Measurements from ENCODE around the gene APOC1.

APOC1 gene

DNA sequence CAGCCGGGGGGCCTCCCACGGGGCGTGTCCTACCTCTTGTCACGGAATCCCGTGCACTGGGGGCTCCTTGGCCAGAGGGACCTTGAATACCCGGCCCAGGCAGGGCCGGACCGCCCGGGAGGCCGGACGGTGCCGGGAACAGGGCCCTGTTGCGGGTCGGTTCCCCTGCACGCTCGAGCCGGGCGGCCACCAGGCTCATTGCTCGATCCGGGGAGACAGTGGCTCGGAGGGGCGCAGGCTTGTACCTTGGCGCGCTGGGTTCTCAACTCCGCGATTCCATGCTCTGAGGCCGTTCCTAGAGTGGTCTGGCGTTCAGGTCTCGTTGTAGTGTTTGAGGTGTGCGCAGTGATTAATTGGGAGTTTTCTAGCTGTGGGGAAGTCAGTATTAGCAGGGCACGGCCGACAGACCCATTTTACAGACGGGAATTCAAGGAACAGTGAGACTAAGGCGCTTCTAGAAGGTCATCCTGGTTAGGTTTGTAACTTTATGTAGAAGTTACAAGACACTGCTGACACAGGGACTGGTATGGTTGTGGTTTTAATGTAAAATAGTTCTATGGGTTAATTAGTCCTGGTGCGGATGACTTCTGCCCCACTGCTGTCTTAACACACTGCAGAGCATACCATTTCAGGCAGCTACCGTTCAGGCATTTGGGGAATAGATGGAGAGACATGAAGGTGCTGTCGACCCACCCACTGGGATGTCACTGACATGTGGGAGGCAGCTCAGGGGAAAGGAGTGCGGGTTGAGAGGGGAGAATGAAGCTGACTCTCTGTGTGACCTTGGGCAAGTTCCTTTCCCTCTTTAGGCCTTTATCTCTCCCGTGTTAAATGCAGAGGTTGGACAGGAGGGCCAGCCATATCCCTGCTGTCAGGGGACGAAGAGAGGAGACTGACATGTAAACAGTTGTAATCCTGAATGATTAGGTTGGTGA, 41.4 kb downstream of the APOC1 start:
- DNase-seq (ENCODE audit: low spot score) = peak; percentile 14

DNA sequence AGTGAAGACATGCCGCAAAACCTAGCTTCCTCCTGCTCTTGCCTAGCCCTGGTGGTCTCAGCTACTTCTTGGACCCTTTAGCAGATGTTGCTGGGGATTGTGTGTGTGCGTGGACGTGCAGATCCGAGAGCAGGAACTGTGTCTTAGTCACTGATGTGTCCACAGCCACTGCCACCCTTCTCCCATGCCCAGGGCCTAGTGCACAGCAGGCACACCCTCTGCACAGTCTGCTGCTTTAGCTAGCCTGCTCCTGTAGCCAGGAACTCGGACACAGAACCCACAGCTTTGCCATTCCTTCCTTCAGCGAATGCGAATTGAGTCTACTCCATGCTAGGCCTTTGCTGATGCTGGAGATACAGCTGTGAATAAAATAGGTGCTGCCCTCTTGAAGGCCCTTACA, 43.1 kb downstream of the APOC1 start:
- DNase-seq (ENCODE audit: low spot score) = peak; percentile 80

DNA sequence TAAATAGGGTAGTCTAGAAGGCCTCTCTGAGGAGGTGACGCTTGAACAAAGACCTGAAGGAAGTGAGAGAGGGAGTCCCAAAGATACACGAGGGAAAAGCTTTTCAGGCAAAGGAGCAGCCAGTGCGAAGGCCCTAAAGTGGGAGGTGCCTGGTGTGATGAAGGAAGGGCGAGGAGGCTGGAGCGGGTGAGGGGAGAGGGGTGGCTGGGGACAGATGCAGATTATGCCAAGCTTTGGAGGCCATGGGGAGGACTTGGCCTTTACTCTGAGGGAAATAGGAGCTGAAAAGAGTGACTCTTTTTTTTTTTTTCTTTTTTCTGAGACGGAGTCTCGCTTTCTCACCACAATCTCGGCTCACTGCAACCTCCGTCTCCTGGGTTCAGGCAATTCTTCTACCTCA, 43.7 kb downstream of the APOC1 start:
- DNase-seq (ENCODE audit: low spot score) = no peak

DNA sequence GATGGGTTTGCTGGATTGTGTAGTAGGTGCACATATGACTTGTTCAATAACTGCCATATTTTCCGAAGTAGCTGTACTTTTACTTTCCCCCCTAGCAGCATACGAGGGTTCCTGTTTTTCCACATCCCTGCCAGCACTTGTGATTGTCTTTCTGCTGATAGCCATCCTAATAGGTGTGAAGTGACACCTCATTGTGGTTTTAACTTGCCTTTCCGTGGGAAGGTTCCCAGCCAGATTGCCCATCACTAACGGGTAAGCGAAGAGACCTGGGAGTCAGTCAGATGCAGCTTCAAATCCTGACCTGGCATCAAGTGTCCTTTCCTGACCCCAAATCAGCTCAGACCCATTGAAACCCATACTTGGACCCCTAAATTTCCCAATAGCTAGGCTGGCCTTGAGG, 45.3 kb downstream of the APOC1 start:
- DNase-seq (ENCODE audit: low spot score) = no peak

DNA sequence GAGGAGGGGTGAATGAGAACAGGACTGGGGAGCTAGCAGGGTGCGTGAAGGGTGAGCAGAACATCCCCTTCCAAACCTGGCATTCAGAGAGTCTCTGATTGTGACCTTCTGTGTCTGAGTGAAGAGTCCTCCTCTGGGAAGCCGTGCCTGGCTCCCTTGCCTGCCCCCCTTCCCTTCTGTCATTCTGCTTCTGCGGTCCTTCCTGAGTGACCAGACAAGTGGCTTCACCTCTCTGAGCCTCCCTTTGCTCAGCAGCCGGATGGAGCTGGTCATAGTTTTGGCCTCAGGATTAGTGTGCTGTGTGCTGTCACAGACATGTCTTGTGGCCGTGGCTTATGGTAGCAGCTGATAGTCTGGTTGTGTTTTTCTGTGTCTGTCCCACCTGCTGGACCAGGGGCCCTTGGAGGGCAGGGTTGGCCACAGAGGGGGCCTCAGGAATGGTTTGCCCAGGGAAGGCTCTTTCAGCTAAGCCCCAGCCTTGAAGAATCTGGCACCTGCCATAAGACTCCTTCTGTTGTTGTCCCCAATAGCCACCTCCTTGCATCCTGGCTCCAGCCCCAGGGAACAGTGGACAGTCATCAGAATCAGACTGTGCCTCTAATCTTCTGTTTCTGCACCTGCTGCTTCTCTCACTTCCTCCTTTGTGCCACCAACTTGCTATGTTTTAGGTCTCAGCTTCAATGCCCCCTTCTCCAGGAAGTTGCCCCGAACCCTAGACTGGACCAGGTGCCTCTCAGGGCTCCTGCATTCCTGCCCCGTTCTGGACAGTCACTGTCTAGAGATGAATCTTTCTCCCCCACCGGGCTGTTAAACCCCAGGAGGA, 46.7 kb downstream of the APOC1 start:
- no peak for DNase-seq (ENCODE audit: low spot score)

DNA sequence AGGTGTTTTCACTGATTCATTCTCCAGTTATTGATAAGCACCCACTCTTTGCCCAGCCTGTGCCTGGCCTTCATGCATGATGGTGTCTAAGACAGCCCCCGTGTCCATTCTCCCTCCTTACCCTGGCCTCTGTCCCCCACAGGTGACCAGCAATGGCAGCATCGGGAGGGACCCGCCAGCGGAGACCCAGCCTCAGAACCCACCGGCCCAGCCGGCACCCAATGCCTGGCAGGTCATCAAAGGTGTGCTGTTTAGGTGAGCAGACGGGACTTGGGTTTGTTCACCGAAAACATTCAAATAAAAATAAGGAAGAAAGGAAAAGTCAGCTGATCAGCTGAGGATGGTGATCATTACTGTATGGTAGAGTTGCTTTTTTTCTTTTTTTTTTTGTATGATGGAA, 47.4 kb downstream of the APOC1 start:
- DNase-seq (ENCODE audit: low spot score) = no peak

DNA sequence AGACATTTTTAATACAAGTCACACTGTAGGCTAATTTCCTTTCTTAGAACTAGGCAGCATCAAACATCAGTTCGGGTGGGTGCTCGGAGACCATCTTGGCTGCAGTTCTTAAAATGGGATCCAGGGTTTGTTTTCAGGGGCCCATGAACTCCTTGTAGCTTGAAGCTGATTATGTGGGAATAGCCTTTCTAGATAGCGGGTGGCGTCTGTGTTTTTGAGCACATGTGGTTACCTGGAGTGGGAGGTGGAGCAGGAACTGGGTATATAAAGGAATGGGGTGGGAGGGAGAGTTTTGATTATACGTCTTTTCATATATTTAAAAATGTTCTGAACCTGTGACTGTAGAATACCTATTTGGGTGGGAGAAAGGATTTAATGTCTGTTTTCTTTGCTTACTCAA, 53.7 kb downstream of the APOC1 start:
- DNase-seq (ENCODE audit: low spot score) = no peak

DNA sequence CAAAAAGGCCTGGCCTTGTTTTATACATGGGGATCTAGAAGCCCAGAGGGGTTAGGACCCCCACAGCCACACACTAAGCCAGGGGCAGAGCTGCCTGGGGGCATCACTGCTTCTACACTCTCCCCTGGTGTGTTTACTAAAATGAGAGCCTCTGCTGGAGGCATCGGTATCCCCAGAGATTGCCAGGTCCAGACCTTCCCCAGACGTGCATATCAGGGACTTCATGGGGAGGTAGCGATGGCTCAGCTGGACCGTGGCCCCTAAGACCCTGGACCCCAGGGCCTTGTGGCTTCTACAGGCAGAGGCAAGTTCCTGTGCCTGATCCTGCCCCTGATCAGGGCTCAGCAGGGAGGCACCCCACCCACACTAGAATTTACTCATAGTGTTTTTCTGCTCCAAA, 54.3 kb downstream of the APOC1 start:
- no peak for DNase-seq (ENCODE audit: low spot score)
